ENCODE results near the gene UBFD1.

UBFD1 gene

GRCh38 chr16:23572394-23572793, 14.9 kb downstream of the UBFD1 start:
- TF ChIP-seq, protein P1, sequence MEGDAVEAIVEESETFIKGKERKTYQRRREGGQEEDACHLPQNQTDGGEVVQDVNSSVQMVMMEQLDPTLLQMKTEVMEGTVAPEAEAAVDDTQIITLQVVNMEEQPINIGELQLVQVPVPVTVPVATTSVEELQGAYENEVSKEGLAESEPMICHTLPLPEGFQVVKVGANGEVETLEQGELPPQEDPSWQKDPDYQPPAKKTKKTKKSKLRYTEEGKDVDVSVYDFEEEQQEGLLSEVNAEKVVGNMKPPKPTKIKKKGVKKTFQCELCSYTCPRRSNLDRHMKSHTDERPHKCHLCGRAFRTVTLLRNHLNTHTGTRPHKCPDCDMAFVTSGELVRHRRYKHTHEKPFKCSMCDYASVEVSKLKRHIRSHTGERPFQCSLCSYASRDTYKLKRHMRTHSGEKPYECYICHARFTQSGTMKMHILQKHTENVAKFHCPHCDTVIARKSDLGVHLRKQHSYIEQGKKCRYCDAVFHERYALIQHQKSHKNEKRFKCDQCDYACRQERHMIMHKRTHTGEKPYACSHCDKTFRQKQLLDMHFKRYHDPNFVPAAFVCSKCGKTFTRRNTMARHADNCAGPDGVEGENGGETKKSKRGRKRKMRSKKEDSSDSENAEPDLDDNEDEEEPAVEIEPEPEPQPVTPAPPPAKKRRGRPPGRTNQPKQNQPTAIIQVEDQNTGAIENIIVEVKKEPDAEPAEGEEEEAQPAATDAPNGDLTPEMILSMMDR (IDR thresholded peaks at IDR 0.05; ENCODE audit: poor library complexity, severe bottlenecking), result no peak
- Histone ChIP-seq H3K36me3 (ENCODE audit: low read depth) (peaks cover 54% of the 10 kb centered on the region), H3K27ac (ENCODE audit: poor library complexity, severe bottlenecking) (no peak overlapping the region), H3K4me3 (ENCODE audit: severe bottlenecking) (no peak overlapping the region), H3K9me3 (ENCODE audit: severe bottlenecking) (no peaks in the 10 kb centered on the region), H3K27me3 (ENCODE audit: insufficient read depth, poor library complexity, severe bottlenecking) (no peaks in the 10 kb centered on the region), H3K4me1 (ENCODE audit: insufficient read depth, poor library complexity, severe bottlenecking) (no peaks in the 10 kb centered on the region)
- no peak for ATAC-seq (ENCODE audit: low read depth)
- no peak for DNase-seq (ENCODE audit: low spot score)

GRCh38 chr16:23573817-23574216, 16.3 kb downstream of the UBFD1 start:
- TF ChIP-seq, protein P1 (IDR thresholded peaks at IDR 0.05; ENCODE audit: poor library complexity, severe bottlenecking), result no peak
- H3K27ac ChIP-seq (ENCODE audit: poor library complexity, severe bottlenecking), result no peak overlapping the region
- no peaks in the 10 kb centered on the region for H3K9me3 ChIP-seq (ENCODE audit: severe bottlenecking)
- no peak overlapping the region for H3K4me3 ChIP-seq (ENCODE audit: severe bottlenecking)
- DNase-seq (ENCODE audit: low spot score) (no peak), ATAC-seq (ENCODE audit: low read depth) (no peak)
- no peaks in the 10 kb centered on the region for H3K27me3 ChIP-seq (ENCODE audit: insufficient read depth, poor library complexity, severe bottlenecking)
- H3K4me1 ChIP-seq (ENCODE audit: insufficient read depth, poor library complexity, severe bottlenecking), result no peaks in the 10 kb centered on the region
- H3K36me3 ChIP-seq (ENCODE audit: low read depth), result peaks cover 55% of the 10 kb centered on the region

- Histone ChIP-seq H3K27me3 (ENCODE audit: insufficient read depth, poor library complexity, severe bottlenecking) (no peaks in the 10 kb centered on the region), H3K27ac (ENCODE audit: poor library complexity, severe bottlenecking) (no peak overlapping the region), H3K36me3 (ENCODE audit: low read depth) (peaks cover 59% of the 10 kb centered on the region), H3K4me1 (ENCODE audit: insufficient read depth, poor library complexity, severe bottlenecking) (no peaks in the 10 kb centered on the region), H3K9me3 (ENCODE audit: severe bottlenecking) (no peaks in the 10 kb centered on the region), H3K4me3 (ENCODE audit: severe bottlenecking) (no peak overlapping the region)
- DNase-seq (ENCODE audit: low spot score), result no peak
- TF ChIP-seq, protein P1 (IDR thresholded peaks at IDR 0.05; ENCODE audit: poor library complexity, severe bottlenecking), result no peak
- ATAC-seq (ENCODE audit: low read depth), result no peak
Measured at GRCh38 chr16:23575834-23576233, 18.3 kb downstream of the UBFD1 start.

- H3K9me3 ChIP-seq (ENCODE audit: severe bottlenecking), result no peaks in the 10 kb centered on the region
- peaks cover 61% of the 10 kb centered on the region for H3K36me3 ChIP-seq (ENCODE audit: low read depth)
- no peak overlapping the region for H3K4me3 ChIP-seq (ENCODE audit: severe bottlenecking)
- no peak overlapping the region for H3K27ac ChIP-seq (ENCODE audit: poor library complexity, severe bottlenecking)
- no peaks in the 10 kb centered on the region for H3K4me1 ChIP-seq (ENCODE audit: insufficient read depth, poor library complexity, severe bottlenecking)
- DNase-seq (ENCODE audit: low spot score), result no peak
- TF ChIP-seq, protein P1 (IDR thresholded peaks at IDR 0.05; ENCODE audit: poor library complexity, severe bottlenecking), result no peak
- H3K27me3 ChIP-seq (ENCODE audit: insufficient read depth, poor library complexity, severe bottlenecking), result no peaks in the 10 kb centered on the region
- no peak for ATAC-seq (ENCODE audit: low read depth)
Measured at GRCh38 chr16:23577493-23577892, 20.0 kb downstream of the UBFD1 start.

- peaks cover 55% of the 10 kb centered on the region for H3K36me3 ChIP-seq (ENCODE audit: low read depth)
- no peaks in the 10 kb centered on the region for H3K4me1 ChIP-seq (ENCODE audit: insufficient read depth, poor library complexity, severe bottlenecking)
- no peaks in the 10 kb centered on the region for H3K27me3 ChIP-seq (ENCODE audit: insufficient read depth, poor library complexity, severe bottlenecking)
- H3K9me3 ChIP-seq (ENCODE audit: severe bottlenecking), result no peaks in the 10 kb centered on the region
- TF ChIP-seq, protein P1 (IDR thresholded peaks at IDR 0.05; ENCODE audit: poor library complexity, severe bottlenecking), result no peak
- ATAC-seq (ENCODE audit: low read depth), result peak; percentile 12; the same call in 1 of the 3 replicates
- no peak overlapping the region for H3K4me3 ChIP-seq (ENCODE audit: severe bottlenecking)
- H3K27ac ChIP-seq (ENCODE audit: poor library complexity, severe bottlenecking), result no peak overlapping the region
- DNase-seq (ENCODE audit: low spot score), result no peak
Measured at GRCh38 chr16:23578101-23578830, 20.7 kb downstream of the UBFD1 start.
